ENCODE results near the gene CELA3B. TPM values are rescaled to one million over a fixed set of nuclear protein-coding genes. Genes with fewer than 3 reads are reported as not detected.
"Not testable (repeated sequence)": the region's sequence is repeated elsewhere in the genome, so short reads cannot be mapped to it uniquely, and the experiment has no call there.

CELA3B gene
- total RNA-seq, 1 donor from 2014 or later = 0.90 TPM

- DNase-seq (ENCODE audit: low spot score) = not testable (repeated sequence)
Measured at GRCh38 chr1:22005261-22006149, 28.7 kb downstream of the CELA3B start.

- not testable (repeated sequence) for DNase-seq (ENCODE audit: low spot score)
Measured at GRCh38 chr1:22006736-22007135, 29.9 kb downstream of the CELA3B start.

GRCh38 chr1:22007262-22007661, 30.4 kb downstream of the CELA3B start:
- not testable (repeated sequence) for DNase-seq (ENCODE audit: low spot score)

- not testable (repeated sequence) for DNase-seq (ENCODE audit: low spot score)
Measured at GRCh38 chr1:22009566-22009965, 32.7 kb downstream of the CELA3B start.

GRCh38 chr1:22012752-22013151, 35.9 kb downstream of the CELA3B start:
- not testable (repeated sequence) for DNase-seq (ENCODE audit: low spot score)

- not testable (repeated sequence) for DNase-seq (ENCODE audit: low spot score)
Measured at GRCh38 chr1:22014575-22015206, 37.9 kb downstream of the CELA3B start.

- DNase-seq (ENCODE audit: low spot score) = no peak
Measured at GRCh38 chr1:22018583-22019559, 42.0 kb downstream of the CELA3B start.

- DNase-seq (ENCODE audit: low spot score) = no peak
Measured at GRCh38 chr1:22021061-22021460, 44.2 kb downstream of the CELA3B start.

GRCh38 chr1:22024485-22025367, 47.9 kb downstream of the CELA3B start:
- DNase-seq (ENCODE audit: low spot score) = peak; percentile 90

- peak; percentile 95 for DNase-seq (ENCODE audit: low spot score)
Measured at GRCh38 chr1:22025368-22026155, 48.7 kb downstream of the CELA3B start.

GRCh38 chr1:22026924-22027289, 50.1 kb downstream of the CELA3B start:
- DNase-seq (ENCODE audit: low spot score) = no peak

GRCh38 chr1:22030057-22030456, 53.2 kb downstream of the CELA3B start:
- DNase-seq (ENCODE audit: low spot score) = no peak

- DNase-seq (ENCODE audit: low spot score) = no peak
Measured at GRCh38 chr1:22030473-22030872, 53.7 kb downstream of the CELA3B start.

GRCh38 chr1:22031214-22031962, 54.6 kb downstream of the CELA3B start:
- DNase-seq (ENCODE audit: low spot score) = no peak

- not testable (repeated sequence) for DNase-seq (ENCODE audit: low spot score)
Measured at GRCh38 chr1:22034834-22035233, 58.0 kb downstream of the CELA3B start.

- no peak for DNase-seq (ENCODE audit: low spot score)
Measured at GRCh38 chr1:22037520-22037919, 60.7 kb downstream of the CELA3B start.

GRCh38 chr1:22038036-22038435, 61.2 kb downstream of the CELA3B start:
- DNase-seq (ENCODE audit: low spot score) = no peak
